IMR-90 (cell line): ENCODE data around the gene MGAT4A. TPM values are rescaled to one million over a fixed set of nuclear protein-coding genes. Genes with fewer than 3 reads are reported as not detected.

Source experiments
- ATAC-seq: fragments of 200-7000 bp; cut with Tn5 transposase; 2 replicates; pipeline ENCODE4 v1.9.1; 2020; ENCODE audit warnings: low read depth, mild to moderate bottlenecking, moderate library complexity
- BruUV-seq: library from RNA; stranded (reverse); fragments of 400-500 nt; replicated peaks from 2 replicates; lab custom pipeline; 2021; lab: Mats Ljungman, UMichigan
- CTCF ChIA-PET: fragments of 300-600 bp; formaldehyde crosslinking; extraction: SDS; loops from one replicate; lab custom pipeline; 2021; ENCODE audit warnings: antibody characterized with exemption; lab: Yijun Ruan, JAX
- POLR2A ChIA-PET: fragments of 300-600 bp; sonication (Branson Sonifier 250); formaldehyde crosslinking; loops from one replicate; lab custom pipeline; 2022; ENCODE audit warnings: antibody characterized with exemption; ENCODE audit not compliant: unreplicated experiment; lab: Charles Lee
- DNase-seq: peaks from one replicate; pipeline ENCODE4 v3.0.0; 2013
- H2AFZ ChIP-seq: replicated peaks from 2 replicates; pipeline ENCODE3; 2013; ENCODE audit warnings: low read length, mild to moderate bottlenecking; ENCODE audit not compliant: poor library complexity
- H2AK5ac ChIP-seq: 2 replicates; pipeline ENCODE4 v1.6.1; 2013; ENCODE audit warnings: low read depth, low read length, inconsistent platforms
- H2AK9ac ChIP-seq: replicated peaks from 2 replicates; pipeline ENCODE3; 2013; ENCODE audit warnings: mild to moderate bottlenecking, low read depth, low read length, moderate library complexity; ENCODE audit not compliant: poor library complexity
- H2BK120ac ChIP-seq: 2 replicates; pipeline ENCODE4 v1.6.1; 2013; ENCODE audit warnings: low read depth, low read length, inconsistent platforms
- H2BK15ac ChIP-seq: 3 replicates; pipeline ENCODE4 v1.6.1; 2013; ENCODE audit warnings: low read depth, low read length, inconsistent platforms
- H2BK20ac ChIP-seq: 2 replicates; pipeline ENCODE4 v1.6.1; 2013; ENCODE audit warnings: low read depth, mild to moderate bottlenecking, inconsistent platforms, low read length, moderate library complexity
- H2BK5ac ChIP-seq: 2 replicates; pipeline ENCODE4 v1.6.1; 2013; ENCODE audit warnings: mild to moderate bottlenecking, low read depth, low read length, inconsistent platforms; ENCODE audit not compliant: poor library complexity, severe bottlenecking
- H3K14ac ChIP-seq: replicated peaks from 2 replicates; pipeline ENCODE4 v1.6.1; 2013; ENCODE audit warnings: low read depth, low read length, inconsistent platforms
- H3K18ac ChIP-seq: 2 replicates; pipeline ENCODE4 v1.6.1; 2013; ENCODE audit warnings: low read depth, low read length, control low read depth
- H3K23ac ChIP-seq: 2 replicates; pipeline ENCODE4 v1.6.1; 2013; ENCODE audit warnings: low read depth, low read length, inconsistent platforms
- H3K27ac ChIP-seq: 2 replicates; pipeline ENCODE4 v1.5.1; 2013; ENCODE audit warnings: mild to moderate bottlenecking, control low read depth, low read length; ENCODE audit not compliant: insufficient read depth
- H3K27me3 ChIP-seq: 2 replicates; pipeline ENCODE4 v1.6.1; 2013; ENCODE audit warnings: low read length; ENCODE audit not compliant: control insufficient read depth, insufficient read depth
- H3K36me3 ChIP-seq: 2 replicates; pipeline ENCODE4 v1.6.1; 2013; ENCODE audit warnings: low read length, mixed read lengths; ENCODE audit not compliant: control insufficient read depth, insufficient read depth
- H3K4ac ChIP-seq: 2 replicates; pipeline ENCODE4 v1.6.1; 2013; ENCODE audit warnings: low read depth, low read length, inconsistent platforms
- H3K4me1 ChIP-seq: 2 replicates; pipeline ENCODE4 v1.6.1; 2013; ENCODE audit warnings: low read length, mixed read lengths; ENCODE audit not compliant: control insufficient read depth, insufficient read depth
- H3K4me2 ChIP-seq: 2 replicates; pipeline ENCODE4 v1.6.1; 2013; ENCODE audit warnings: low read depth, mild to moderate bottlenecking, control low read depth, low read length, moderate library complexity
- H3K4me3 ChIP-seq: 2 replicates; pipeline ENCODE4 v1.5.1; 2013; ENCODE audit warnings: low read depth, mild to moderate bottlenecking, control low read depth, low read length, moderate library complexity; ENCODE audit not compliant: insufficient read depth
- H3K56ac ChIP-seq: 2 replicates; pipeline ENCODE4 v1.6.1; 2013; ENCODE audit warnings: low read length, inconsistent platforms; ENCODE audit not compliant: insufficient read depth; ENCODE audit errors: extremely low read depth
- H3K79me1 ChIP-seq, 2 experiments: 2 replicates each; pipeline ENCODE4 v1.6.1; 2013; ENCODE audit warnings: low read length in 2 of 2, inconsistent platforms in 1 of 2, low read depth in 1 of 2
- H3K9ac ChIP-seq: 2 replicates; pipeline ENCODE4 v1.6.1; 2013; ENCODE audit warnings: low read depth, low read length, control low read depth
- H3K9me1 ChIP-seq: 2 replicates; pipeline ENCODE4 v1.6.1; 2013; ENCODE audit warnings: low read length, inconsistent platforms; ENCODE audit not compliant: insufficient read depth
- H3K9me3 ChIP-seq: 2 replicates; pipeline ENCODE4 v1.6.1; 2013; ENCODE audit warnings: low read length; ENCODE audit not compliant: control insufficient read depth, insufficient read depth
- H4K20me1 ChIP-seq: 2 replicates; pipeline ENCODE4 v1.6.1; 2013; ENCODE audit warnings: low read length, inconsistent platforms; ENCODE audit not compliant: insufficient read depth
- H4K5ac ChIP-seq: 2 replicates; pipeline ENCODE4 v1.6.1; 2013; ENCODE audit warnings: mild to moderate bottlenecking, low read depth, low read length, control low read depth
- H4K8ac ChIP-seq, 2 experiments: 2 replicates each; pipeline ENCODE4 v1.6.1; 2013; ENCODE audit warnings: low read depth in 2 of 2, low read length in 2 of 2, control low read depth in 1 of 2, inconsistent platforms in 1 of 2
- H4K91ac ChIP-seq: 2 replicates; pipeline ENCODE4 v1.6.1; 2013; ENCODE audit warnings: low read depth, low read length, inconsistent platforms; ENCODE audit not compliant: insufficient read depth
- BHLHE40 ChIP-seq: fragments of 150-350 bp; IDR thresholded peaks from 2 replicates; pipeline ENCODE4 v1.6.1; 2016; ENCODE audit warnings: mild to moderate bottlenecking, low read depth, low read length
- CEBPB ChIP-seq: IDR thresholded peaks from 2 replicates; pipeline ENCODE4 v1.6.1; 2012; ENCODE audit warnings: low read depth, low read length, improper control_type of control experiment
- CHD1 ChIP-seq: IDR thresholded peaks from 2 replicates; pipeline ENCODE4 v1.6.1; 2012; ENCODE audit warnings: low read depth, low read length, improper control_type of control experiment
- FOS ChIP-seq: fragments of 150-350 bp; IDR thresholded peaks from 2 replicates; pipeline ENCODE4 v1.6.1; 2016; ENCODE audit warnings: low read depth, low read length
- MAFK ChIP-seq: IDR thresholded peaks from 2 replicates; pipeline ENCODE4 v1.6.1; 2012; ENCODE audit warnings: low read depth, low read length, improper control_type of control experiment
- MAZ ChIP-seq: IDR thresholded peaks from 2 replicates; pipeline ENCODE4 v1.6.1; 2012; ENCODE audit warnings: low read depth, mild to moderate bottlenecking, low read length, improper control_type of control experiment, moderate library complexity, borderline replicate concordance
- MXI1 ChIP-seq: IDR thresholded peaks from 2 replicates; pipeline ENCODE4 v1.6.1; 2012; ENCODE audit warnings: low read depth, mild to moderate bottlenecking, low read length, moderate library complexity, borderline replicate concordance
- NFE2L2 ChIP-seq: fragments of 150-350 bp; IDR thresholded peaks from 2 replicates; pipeline ENCODE4 v1.6.1; 2016; ENCODE audit warnings: low read depth, mild to moderate bottlenecking, low read length
- POLR2A ChIP-seq: IDR thresholded peaks from 2 replicates; pipeline ENCODE4 v1.6.1; 2012; ENCODE audit warnings: mild to moderate bottlenecking, low read depth, low read length
- RAD21 ChIP-seq: IDR thresholded peaks from 2 replicates; pipeline ENCODE4 v1.6.1; 2012; ENCODE audit warnings: low read length, improper control_type of control experiment
- RCOR1 ChIP-seq: IDR thresholded peaks from 2 replicates; pipeline ENCODE4 v1.6.1; 2012; ENCODE audit warnings: mild to moderate bottlenecking, low read length, improper control_type of control experiment; ENCODE audit not compliant: insufficient replicate concordance
- RFX5 ChIP-seq: IDR thresholded peaks from 2 replicates; pipeline ENCODE4 v1.8.0; 2012; ENCODE audit warnings: low read depth, mild to moderate bottlenecking, low read length, moderate library complexity
- SMC3 ChIP-seq: fragments of 150-350 bp; IDR thresholded peaks from 2 replicates; pipeline ENCODE4 v1.6.1; 2016; ENCODE audit warnings: low read depth, mild to moderate bottlenecking, antibody characterized with exemption, low read length, moderate library complexity
- WGBS, 2 experiments: methylation state at CpG; one replicate each; pipeline versions ENCODE4 v1.1.5 to v1.1.7; 2013; ENCODE audit warnings: missing lambda C conversion rate in 2 of 2; ENCODE audit not compliant: insufficient read length in 1 of 2; ENCODE audit errors: extremely low coverage in 2 of 2; 5-methylcytosine and 5-hydroxymethylcytosine counted together
- dilution Hi-C: fragments of 300-500 bp; cut with HindIII; formaldehyde crosslinking; loops from one replicate; pipeline ENCODE4 v1.14.3; 2018; ENCODE audit warnings: low sequenced_read_pairs; ENCODE audit not compliant: unreplicated experiment
- in situ Hi-C: fragments of 300-500 bp; cut with MboI; formaldehyde crosslinking; loops from 3 replicates; pipeline ENCODE4 v1.14.3; 2019; ENCODE audit warnings: low sequenced_read_pairs, inconsistent platforms, mixed read lengths
- intact Hi-C: fragments of 100-400 bp; cut with micrococcal nuclease; formaldehyde crosslinking; loops from 2 replicates; pipeline ENCODE4 v1.10.0; 2022
- polyA plus RNA-seq, 3 experiments: library from polyadenylated mRNA; depleted of rRNA; stranded (reverse); fragments of >200 nt; gene quantifications; 2 replicates each; pipeline ENCODE4 v1.2.3, GENCODE V29; 2012; ENCODE audit warnings: low replicate concordance in 1 of 3
- total RNA-seq: library from RNA; depleted of rRNA; stranded (reverse); fragments of >200 nt; gene quantifications from 2 replicates; pipeline ENCODE4 v1.2.3, GENCODE V29; 2012
- TF ChIP-seq, protein P1 (sequence below): fragments of 150-350 bp; IDR thresholded peaks from 2 replicates; pipeline ENCODE4 v1.6.1; 2017; ENCODE audit warnings: mild to moderate bottlenecking, antibody characterized with exemption, low read length, low read depth
- TF ChIP-seq, protein P2 (sequence below): fragments of 150-350 bp; IDR thresholded peaks from 2 replicates; pipeline ENCODE4 v1.6.1; 2016; ENCODE audit warnings: low read depth, mild to moderate bottlenecking, low read length, moderate library complexity, borderline replicate concordance
- TF ChIP-seq, protein P3 (sequence below): conservative IDR thresholded peaks from 2 replicates; pipeline ENCODE4 v1.5.1; 2012; ENCODE audit warnings: mild to moderate bottlenecking, low read depth, low read length, improper control_type of control experiment

The MGAT4A gene
- total and polyA plus RNA-seq, 2 of the 4 experiments (the other 2 are of a cell fraction), result under 0.01 TPM; not detected in 1

GRCh38 chr2:98605076-98605475, 125.9 kb downstream of the MGAT4A start:
- no peak overlapping the region for H2BK120ac ChIP-seq
- H3K36me3 ChIP-seq, result peaks cover 7% of the 10 kb centered on the region; the same call in 1 of the 2 replicates
- no TSS peak for BruUV-seq
- intact Hi-C loops, result loop anchor here (10.0 kb wide), 1 partner anchor 160 kb away; the partner anchor contains the start of gene INPP4A
- no peak overlapping the region for H3K23ac ChIP-seq
- no peak for ATAC-seq
- H2BK5ac ChIP-seq, result no peak overlapping the region
- no peak overlapping the region for H2AK5ac ChIP-seq
- WGBS, 2 experiments, result no CpG with 5 or more reads among the region's 3 CpGs
- ChIA-PET CTCF (no interaction called here), POLR2A (no interaction called here)
- no peak for DNase-seq
- no peaks in the 10 kb centered on the region for H3K9me3 ChIP-seq
- no peak overlapping the region for H4K91ac ChIP-seq
- in situ Hi-C loops, result no loop called here
- H3K4me2 ChIP-seq, result no peak overlapping the region
- H3K56ac ChIP-seq, result no peak overlapping the region
- H3K4me1 ChIP-seq, result peaks cover 9% of the 10 kb centered on the region
- TF ChIP-seq CEBPB (no peak), POLR2A (no peak), CHD1 (no peak), BHLHE40 (no peak), RFX5 (no peak), RAD21 (no peak), NFE2L2 (no peak), MAZ (no peak), MXI1 (no peak), RCOR1 (no peak), SMC3 (no peak), MAFK (no peak), FOS (no peak)
- TF ChIP-seq, protein P1, sequence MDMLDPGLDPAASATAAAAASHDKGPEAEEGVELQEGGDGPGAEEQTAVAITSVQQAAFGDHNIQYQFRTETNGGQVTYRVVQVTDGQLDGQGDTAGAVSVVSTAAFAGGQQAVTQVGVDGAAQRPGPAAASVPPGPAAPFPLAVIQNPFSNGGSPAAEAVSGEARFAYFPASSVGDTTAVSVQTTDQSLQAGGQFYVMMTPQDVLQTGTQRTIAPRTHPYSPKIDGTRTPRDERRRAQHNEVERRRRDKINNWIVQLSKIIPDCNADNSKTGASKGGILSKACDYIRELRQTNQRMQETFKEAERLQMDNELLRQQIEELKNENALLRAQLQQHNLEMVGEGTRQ, result no peak
- TF ChIP-seq, protein P2, sequence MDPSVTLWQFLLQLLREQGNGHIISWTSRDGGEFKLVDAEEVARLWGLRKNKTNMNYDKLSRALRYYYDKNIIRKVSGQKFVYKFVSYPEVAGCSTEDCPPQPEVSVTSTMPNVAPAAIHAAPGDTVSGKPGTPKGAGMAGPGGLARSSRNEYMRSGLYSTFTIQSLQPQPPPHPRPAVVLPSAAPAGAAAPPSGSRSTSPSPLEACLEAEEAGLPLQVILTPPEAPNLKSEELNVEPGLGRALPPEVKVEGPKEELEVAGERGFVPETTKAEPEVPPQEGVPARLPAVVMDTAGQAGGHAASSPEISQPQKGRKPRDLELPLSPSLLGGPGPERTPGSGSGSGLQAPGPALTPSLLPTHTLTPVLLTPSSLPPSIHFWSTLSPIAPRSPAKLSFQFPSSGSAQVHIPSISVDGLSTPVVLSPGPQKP, result no peak
- TF ChIP-seq, protein P3, sequence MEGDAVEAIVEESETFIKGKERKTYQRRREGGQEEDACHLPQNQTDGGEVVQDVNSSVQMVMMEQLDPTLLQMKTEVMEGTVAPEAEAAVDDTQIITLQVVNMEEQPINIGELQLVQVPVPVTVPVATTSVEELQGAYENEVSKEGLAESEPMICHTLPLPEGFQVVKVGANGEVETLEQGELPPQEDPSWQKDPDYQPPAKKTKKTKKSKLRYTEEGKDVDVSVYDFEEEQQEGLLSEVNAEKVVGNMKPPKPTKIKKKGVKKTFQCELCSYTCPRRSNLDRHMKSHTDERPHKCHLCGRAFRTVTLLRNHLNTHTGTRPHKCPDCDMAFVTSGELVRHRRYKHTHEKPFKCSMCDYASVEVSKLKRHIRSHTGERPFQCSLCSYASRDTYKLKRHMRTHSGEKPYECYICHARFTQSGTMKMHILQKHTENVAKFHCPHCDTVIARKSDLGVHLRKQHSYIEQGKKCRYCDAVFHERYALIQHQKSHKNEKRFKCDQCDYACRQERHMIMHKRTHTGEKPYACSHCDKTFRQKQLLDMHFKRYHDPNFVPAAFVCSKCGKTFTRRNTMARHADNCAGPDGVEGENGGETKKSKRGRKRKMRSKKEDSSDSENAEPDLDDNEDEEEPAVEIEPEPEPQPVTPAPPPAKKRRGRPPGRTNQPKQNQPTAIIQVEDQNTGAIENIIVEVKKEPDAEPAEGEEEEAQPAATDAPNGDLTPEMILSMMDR, result no peak
- no peak overlapping the region for H3K14ac ChIP-seq
- H3K27ac ChIP-seq, result no peak overlapping the region
- H4K5ac ChIP-seq, result no peak overlapping the region
- dilution Hi-C loops, result no loop called here
- no peak overlapping the region for H2AFZ ChIP-seq
- no peak overlapping the region for H2AK9ac ChIP-seq
- H3K79me1 ChIP-seq, result peaks cover 41 to 58% of the 10 kb centered on the region in 2 experiments
- no peak overlapping the region for H4K8ac ChIP-seq
- H3K18ac ChIP-seq, result no peak overlapping the region
- no peak overlapping the region for H2BK20ac ChIP-seq
- H3K9ac ChIP-seq, result no peak overlapping the region
- peaks cover 6% of the 10 kb centered on the region; the same call in 1 of the 2 replicates for H3K9me1 ChIP-seq
- peaks cover 8% of the 10 kb centered on the region; the same call in 1 of the 2 replicates for H4K20me1 ChIP-seq
- H2BK15ac ChIP-seq, result no peak overlapping the region
- no peak overlapping the region for H3K4me3 ChIP-seq
- no peaks in the 10 kb centered on the region for H3K27me3 ChIP-seq
- H3K4ac ChIP-seq, result no peak overlapping the region
